Endothelial cell (in vitro differentiated cells): ENCODE measurements around the gene ZNF473. TPM values are rescaled to one million over a fixed set of nuclear protein-coding genes. Genes with fewer than 3 reads are reported as not detected.
A peak's percentile ranks its signal among the peaks of the same experiment; 100 is the strongest.
"Not testable (repeated sequence)": the region's sequence is repeated elsewhere in the genome, so short reads cannot be mapped to it uniquely, and the experiment has no call there.

Experiments
- DNase-seq: peaks from one replicate; pipeline ENCODE4 v3.0.0; 2021; ENCODE audit warnings: low spot score
- H3K27ac Mint-ChIP-seq: one replicate; pipeline ENCODE4 v1.8.0; 2021; ENCODE audit warnings: mixed read lengths, inconsistent platforms; ENCODE audit not compliant: unreplicated experiment
- H3K27me3 Mint-ChIP-seq: one replicate; pipeline ENCODE4 v1.8.0; 2021; ENCODE audit warnings: mild to moderate bottlenecking, moderate library complexity, mixed read lengths, inconsistent platforms; ENCODE audit not compliant: unreplicated experiment
- H3K36me3 Mint-ChIP-seq: one replicate; pipeline ENCODE4 v1.8.0; 2021; ENCODE audit warnings: mild to moderate bottlenecking, low read depth, mixed read lengths, inconsistent platforms; ENCODE audit not compliant: unreplicated experiment
- H3K4me1 Mint-ChIP-seq: one replicate; pipeline ENCODE4 v1.8.0; 2021; ENCODE audit warnings: mild to moderate bottlenecking, mixed read lengths, inconsistent platforms; ENCODE audit not compliant: unreplicated experiment
- H3K4me3 Mint-ChIP-seq: one replicate; pipeline ENCODE4 v1.8.0; 2021; ENCODE audit warnings: mild to moderate bottlenecking, mixed read lengths, inconsistent platforms; ENCODE audit not compliant: unreplicated experiment
- H3K9me3 Mint-ChIP-seq: one replicate; pipeline ENCODE4 v1.8.0; 2021; ENCODE audit warnings: mixed read lengths, inconsistent platforms; ENCODE audit not compliant: unreplicated experiment
- total RNA-seq: library from RNA; stranded (reverse); fragmentation: NEBNext Ultra II Directional; extraction: Animal tissue kit (Norgen Biotek cat#: 25700); gene quantifications from one replicate; pipeline ENCODE4 v1.2.1, GENCODE V29; 2021; ENCODE audit not compliant: unreplicated experiment

Gene ZNF473
- total RNA-seq, 1 donor from 2014 or later = 10.9 TPM

- not testable (repeated sequence) for H3K9me3 Mint-ChIP-seq, H3K27me3 Mint-ChIP-seq, H3K36me3 Mint-ChIP-seq, H3K4me1 Mint-ChIP-seq, DNase-seq, H3K4me3 Mint-ChIP-seq, H3K27ac Mint-ChIP-seq
Measured at GRCh38 chr19:50091786-50092185, 66.0 kb downstream of the ZNF473 start.

GRCh38 chr19:50092597-50092996, 66.8 kb downstream of the ZNF473 start:
- H3K4me1 Mint-ChIP-seq, H3K36me3 Mint-ChIP-seq, H3K4me3 Mint-ChIP-seq, H3K27me3 Mint-ChIP-seq, H3K27ac Mint-ChIP-seq, H3K9me3 Mint-ChIP-seq, DNase-seq: not testable (repeated sequence)

- not testable (repeated sequence) for H3K9me3 Mint-ChIP-seq, H3K4me3 Mint-ChIP-seq, DNase-seq, H3K27ac Mint-ChIP-seq, H3K27me3 Mint-ChIP-seq, H3K4me1 Mint-ChIP-seq, H3K36me3 Mint-ChIP-seq
Measured at GRCh38 chr19:50097884-50098283, 72.1 kb downstream of the ZNF473 start.

GRCh38 chr19:50098892-50099291, 73.1 kb downstream of the ZNF473 start:
- not testable (repeated sequence) for H3K27me3 Mint-ChIP-seq, H3K9me3 Mint-ChIP-seq

GRCh38 chr19:50099696-50100095, 73.9 kb downstream of the ZNF473 start:
- DNase-seq, H3K4me3 Mint-ChIP-seq, H3K27ac Mint-ChIP-seq, H3K27me3 Mint-ChIP-seq, H3K9me3 Mint-ChIP-seq, H3K4me1 Mint-ChIP-seq, H3K36me3 Mint-ChIP-seq: not testable (repeated sequence)

More at GRCh38 chr19:50098892-50099291, 73.1 kb downstream of the ZNF473 start:
- H3K36me3 Mint-ChIP-seq, H3K4me1 Mint-ChIP-seq, H3K27ac Mint-ChIP-seq, H3K4me3 Mint-ChIP-seq: not testable (repeated sequence)
- peak; percentile 11 for DNase-seq

- H3K27ac Mint-ChIP-seq, H3K36me3 Mint-ChIP-seq, DNase-seq, H3K4me1 Mint-ChIP-seq, H3K9me3 Mint-ChIP-seq, H3K27me3 Mint-ChIP-seq, H3K4me3 Mint-ChIP-seq: not testable (repeated sequence)
Measured at GRCh38 chr19:50100946-50101345, 75.1 kb downstream of the ZNF473 start.

Other genes with a start within 250 kb of the ZNF473 start
- 15.6 TPM for gene FUZ, start 212.7 kb upstream of the ZNF473 start, total RNA-seq
- 117 TPM for gene MED25, start 207.7 kb upstream of the ZNF473 start, total RNA-seq
- gene PTOV1, start 174.8 kb upstream of the ZNF473 start, total RNA-seq = 231 TPM
- 96.0 TPM for gene PNKP, start 158.4 kb upstream of the ZNF473 start, total RNA-seq
- gene AKT1S1, start 148.7 kb upstream of the ZNF473 start, total RNA-seq = 48.2 TPM
- gene TBC1D17, start 148.3 kb upstream of the ZNF473 start, total RNA-seq = 36.8 TPM
- 0.90 TPM for gene IL4I1, start 129.1 kb upstream of the ZNF473 start, total RNA-seq
- gene ATF5, start 96.8 kb upstream of the ZNF473 start, total RNA-seq = 15.8 TPM
- gene NUP62, start 96.5 kb upstream of the ZNF473 start, total RNA-seq = 60.9 TPM
- gene SIGLEC11, start 64.8 kb upstream of the ZNF473 start, total RNA-seq = not detected
- 51.2 TPM for gene VRK3, start 633 bp upstream of the ZNF473 start, total RNA-seq
- gene IZUMO2, start 137.3 kb downstream of the ZNF473 start, total RNA-seq = not detected
- gene MYH14, start 177.6 kb downstream of the ZNF473 start, total RNA-seq = not detected